Measurements from ENCODE around the gene TRMT44. TPM values are rescaled to one million over a fixed set of nuclear protein-coding genes. Genes with fewer than 3 reads are reported as not detected.

Gene TRMT44
- total RNA-seq, 1 experiment from 2014 or later = 17.4 TPM

GRCh38 chr4:8391972-8392371 is 48.6 kb upstream of the TRMT44 start:
- Histone ChIP-seq H3K4me1 (replicated peaks; ENCODE audit: insufficient read depth) (peaks cover 46% of the 10 kb centered on the region), H3K27ac (no peak overlapping the region), H3K9me2 (ENCODE audit: insufficient read depth) (no peaks in the 10 kb centered on the region), H3K4me3 (no peak overlapping the region), H3K36me3 (ENCODE audit: low read depth) (no peaks in the 10 kb centered on the region), H4K20me1 (ENCODE audit: insufficient read depth) (no peaks in the 10 kb centered on the region), H3K9me3 (ENCODE audit: insufficient read depth, low read depth) (no peaks in the 10 kb centered on the region), H3F3A (ENCODE audit: insufficient read depth, low read depth) (peaks cover 12% of the 10 kb centered on the region; the same call in 1 of the 2 replicates), H3K27me3 (ENCODE audit: insufficient read depth, low read depth) (no peaks in the 10 kb centered on the region), H2AFZ (no peak overlapping the region), H3K4me2 (peak overlapping the region; percentile 36; the same call in 1 of the 2 replicates), H3K79me2 (ENCODE audit: low read depth) (no peaks in the 10 kb centered on the region)
- TF ChIP-seq EZH2 (IDR thresholded peaks at IDR 0.05; ENCODE audit: low read depth) = no peak
- TF ChIP-seq, protein P1, sequence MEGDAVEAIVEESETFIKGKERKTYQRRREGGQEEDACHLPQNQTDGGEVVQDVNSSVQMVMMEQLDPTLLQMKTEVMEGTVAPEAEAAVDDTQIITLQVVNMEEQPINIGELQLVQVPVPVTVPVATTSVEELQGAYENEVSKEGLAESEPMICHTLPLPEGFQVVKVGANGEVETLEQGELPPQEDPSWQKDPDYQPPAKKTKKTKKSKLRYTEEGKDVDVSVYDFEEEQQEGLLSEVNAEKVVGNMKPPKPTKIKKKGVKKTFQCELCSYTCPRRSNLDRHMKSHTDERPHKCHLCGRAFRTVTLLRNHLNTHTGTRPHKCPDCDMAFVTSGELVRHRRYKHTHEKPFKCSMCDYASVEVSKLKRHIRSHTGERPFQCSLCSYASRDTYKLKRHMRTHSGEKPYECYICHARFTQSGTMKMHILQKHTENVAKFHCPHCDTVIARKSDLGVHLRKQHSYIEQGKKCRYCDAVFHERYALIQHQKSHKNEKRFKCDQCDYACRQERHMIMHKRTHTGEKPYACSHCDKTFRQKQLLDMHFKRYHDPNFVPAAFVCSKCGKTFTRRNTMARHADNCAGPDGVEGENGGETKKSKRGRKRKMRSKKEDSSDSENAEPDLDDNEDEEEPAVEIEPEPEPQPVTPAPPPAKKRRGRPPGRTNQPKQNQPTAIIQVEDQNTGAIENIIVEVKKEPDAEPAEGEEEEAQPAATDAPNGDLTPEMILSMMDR (conservative IDR thresholded peaks at IDR 0.05) = no peak
- ChIA-PET POLR2A (ENCODE audit: unreplicated experiment) (interaction anchor here (0.6 to 0.7 kb wide), 2 partner anchors 121 to 122 kb away, joined by 4 to 11 read pairs; partner anchors contain the start of gene HTRA3), CTCF (interaction anchor here (0.7 kb wide), 1 partner anchor 125 kb away, joined by 3 read pairs; no protein-coding TSS in a partner anchor)
- intact Hi-C loops (cut with micrococcal nuclease; ENCODE audit: unreplicated experiment) = loop anchor here (1.0 to 2.0 kb wide), 2 partner anchors 37 to 75 kb away; no protein-coding TSS in a partner anchor
- peak; percentile 45 to 78 for DNase-seq
- BruUV-seq (replicated peaks) = no TSS peak

- TF ChIP-seq EZH2 (IDR thresholded peaks at IDR 0.05; ENCODE audit: low read depth) = no peak
- TF ChIP-seq, protein P1 (conservative IDR thresholded peaks at IDR 0.05) = no peak
- Histone ChIP-seq H3K4me3 (no peak overlapping the region), H4K20me1 (ENCODE audit: insufficient read depth) (no peaks in the 10 kb centered on the region), H3K36me3 (ENCODE audit: low read depth) (no peaks in the 10 kb centered on the region), H3K27ac (no peak overlapping the region), H3K79me2 (ENCODE audit: low read depth) (no peaks in the 10 kb centered on the region), H3F3A (ENCODE audit: insufficient read depth, low read depth) (peaks cover 12% of the 10 kb centered on the region; the same call in 1 of the 2 replicates), H2AFZ (no peak overlapping the region), H3K9me2 (ENCODE audit: insufficient read depth) (no peaks in the 10 kb centered on the region), H3K4me2 (no peak overlapping the region), H3K27me3 (ENCODE audit: insufficient read depth, low read depth) (no peaks in the 10 kb centered on the region), H3K4me1 (replicated peaks; ENCODE audit: insufficient read depth) (peaks cover 41% of the 10 kb centered on the region), H3K9me3 (ENCODE audit: insufficient read depth, low read depth) (no peaks in the 10 kb centered on the region)
- no peak for DNase-seq
- BruUV-seq (replicated peaks) = no TSS peak
- intact Hi-C loops (cut with micrococcal nuclease; ENCODE audit: unreplicated experiment) = loop anchor here (1.0 to 2.0 kb wide), 2 partner anchors 37 to 76 kb away; no protein-coding TSS in a partner anchor
- POLR2A ChIA-PET (ENCODE audit: unreplicated experiment) = interaction anchor here (0.5 to 0.7 kb wide), 2 partner anchors 123 to 1295 kb away, joined by 4 read pairs; partner anchors contain the start of gene HTRA3
- CTCF ChIA-PET = interaction anchor here (0.6 kb wide), 1 partner anchor 696 kb away, joined by 3 read pairs; no protein-coding TSS in a partner anchor
These were observed 47.9 kb upstream of the TRMT44 start for GRCh38 chr4:8392591-8393190.

DNA sequence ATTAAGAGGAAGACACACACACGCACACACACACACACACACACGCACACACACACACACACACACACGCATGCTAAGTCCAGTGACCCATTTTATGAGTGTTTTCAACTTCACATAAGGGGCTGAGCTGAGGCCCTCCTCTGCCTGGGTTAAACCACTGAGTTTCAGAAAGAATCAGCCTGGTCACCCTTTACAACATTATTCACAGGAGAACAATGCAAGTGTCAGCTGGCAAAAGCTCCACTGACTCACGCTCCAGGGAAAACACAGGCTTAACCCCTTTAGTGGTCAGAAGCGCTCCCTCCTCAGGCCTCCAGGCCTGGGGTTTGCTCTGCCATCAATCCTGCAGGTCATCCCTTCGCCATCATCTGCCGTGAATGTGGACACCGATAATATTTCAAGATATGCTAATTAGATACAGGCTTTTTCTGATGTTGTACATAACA is 47.0 kb upstream of the TRMT44 start:
- no peaks in the 10 kb centered on the region for H3K9me2 ChIP-seq (ENCODE audit: insufficient read depth)
- H2AFZ ChIP-seq = no peak overlapping the region
- CTCF ChIA-PET = interaction anchor here (0.6 kb wide), 1 partner anchor 123 kb away, joined by 3 read pairs; no protein-coding TSS in a partner anchor
- intact Hi-C loops (cut with micrococcal nuclease; ENCODE audit: unreplicated experiment) = loop anchor here (2.0 kb wide), 1 partner anchor 77 kb away; no protein-coding TSS in a partner anchor
- 0 out of 2 replicates have a peak overlapping the region, but pooled peaks have one; percentile 23 for H3K27ac ChIP-seq
- H4K20me1 ChIP-seq (ENCODE audit: insufficient read depth) = no peaks in the 10 kb centered on the region
- peak; percentile 65 to 90 for DNase-seq
- no peaks in the 10 kb centered on the region for H3K36me3 ChIP-seq (ENCODE audit: low read depth)
- H3K4me2 ChIP-seq = peak overlapping the region; percentile 36; the same call in 1 of the 2 replicates
- POLR2A ChIA-PET (ENCODE audit: unreplicated experiment) = no interaction called here
- no peak for TF ChIP-seq EZH2 (IDR thresholded peaks at IDR 0.05; ENCODE audit: low read depth)
- TF ChIP-seq, protein P1 (conservative IDR thresholded peaks at IDR 0.05) = no peak
- H3K79me2 ChIP-seq (ENCODE audit: low read depth) = no peaks in the 10 kb centered on the region
- no peaks in the 10 kb centered on the region for H3K27me3 ChIP-seq (ENCODE audit: insufficient read depth, low read depth)
- no TSS peak for BruUV-seq (replicated peaks)
- H3K4me1 ChIP-seq (replicated peaks; ENCODE audit: insufficient read depth) = peaks cover 32% of the 10 kb centered on the region
- H3F3A ChIP-seq (ENCODE audit: insufficient read depth, low read depth) = peaks cover 12% of the 10 kb centered on the region; the same call in 1 of the 2 replicates
- no peak overlapping the region for H3K4me3 ChIP-seq
- no peaks in the 10 kb centered on the region for H3K9me3 ChIP-seq (ENCODE audit: insufficient read depth, low read depth)

Measured in PC-9 (cell line).